Astrocyte of the cerebellum (primary cell): ENCODE results near the gene BTLA.
"Not testable (repeated sequence)": the region's sequence is repeated elsewhere in the genome, so short reads cannot be mapped to it uniquely, and the experiment has no call there.

Source experiments
- DNase-seq: peaks from one replicate; pipeline ENCODE4 v3.0.0-alpha.2; 2011; ENCODE audit warnings: low read depth
- H3K4me3 ChIP-seq: 2 replicates; pipeline ENCODE4 v1.5.1; 2011; ENCODE audit warnings: mild to moderate bottlenecking, low read depth, low read length, moderate library complexity
- in situ Hi-C: cut with HindIII; loops from 2 replicates; pipeline ENCODE4 v1.10.0; 2017; ENCODE audit warnings: low sequenced_read_pairs
- TF ChIP-seq, protein P1 (sequence below): IDR thresholded peaks from 2 replicates; pipeline ENCODE4 v1.5.1; 2012; ENCODE audit warnings: low read length, low read depth, moderate library complexity, mild to moderate bottlenecking; ENCODE audit errors: missing control alignments

The BTLA gene

DNA sequence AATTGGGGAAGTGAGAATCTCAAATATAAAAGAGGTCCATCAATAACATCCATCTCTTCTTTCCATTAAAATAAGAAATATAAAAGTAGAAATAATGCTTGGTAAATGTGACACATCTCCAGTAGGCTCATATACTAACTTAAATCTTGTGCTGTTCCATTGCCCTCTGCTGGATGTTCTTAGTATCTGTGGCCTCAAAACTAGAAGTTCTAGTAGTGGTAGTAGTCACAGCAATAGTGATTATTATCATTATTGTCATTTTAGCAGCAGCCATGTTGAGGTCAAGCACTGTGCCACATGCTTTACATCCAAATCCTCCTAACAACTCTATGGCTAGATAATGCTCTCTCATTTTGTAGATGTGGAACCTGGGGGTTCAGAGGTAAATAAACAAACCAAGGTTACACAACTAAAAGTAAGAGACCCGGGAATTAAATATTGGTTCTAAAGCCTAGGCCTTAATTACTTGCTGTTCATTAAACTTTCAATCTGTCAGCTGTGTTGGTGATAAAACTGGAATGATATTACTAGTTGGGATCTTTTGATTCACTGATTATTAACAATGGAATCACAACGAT is 20.2 kb upstream of the BTLA start:
- H3K4me3 ChIP-seq: no peak overlapping the region
- TF ChIP-seq, protein P1, sequence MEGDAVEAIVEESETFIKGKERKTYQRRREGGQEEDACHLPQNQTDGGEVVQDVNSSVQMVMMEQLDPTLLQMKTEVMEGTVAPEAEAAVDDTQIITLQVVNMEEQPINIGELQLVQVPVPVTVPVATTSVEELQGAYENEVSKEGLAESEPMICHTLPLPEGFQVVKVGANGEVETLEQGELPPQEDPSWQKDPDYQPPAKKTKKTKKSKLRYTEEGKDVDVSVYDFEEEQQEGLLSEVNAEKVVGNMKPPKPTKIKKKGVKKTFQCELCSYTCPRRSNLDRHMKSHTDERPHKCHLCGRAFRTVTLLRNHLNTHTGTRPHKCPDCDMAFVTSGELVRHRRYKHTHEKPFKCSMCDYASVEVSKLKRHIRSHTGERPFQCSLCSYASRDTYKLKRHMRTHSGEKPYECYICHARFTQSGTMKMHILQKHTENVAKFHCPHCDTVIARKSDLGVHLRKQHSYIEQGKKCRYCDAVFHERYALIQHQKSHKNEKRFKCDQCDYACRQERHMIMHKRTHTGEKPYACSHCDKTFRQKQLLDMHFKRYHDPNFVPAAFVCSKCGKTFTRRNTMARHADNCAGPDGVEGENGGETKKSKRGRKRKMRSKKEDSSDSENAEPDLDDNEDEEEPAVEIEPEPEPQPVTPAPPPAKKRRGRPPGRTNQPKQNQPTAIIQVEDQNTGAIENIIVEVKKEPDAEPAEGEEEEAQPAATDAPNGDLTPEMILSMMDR: peak; percentile 70
- DNase-seq: peak; percentile 72
- in situ Hi-C loops: loop anchor here (25.0 kb wide), 1 partner anchor 182 kb away; the partner anchor contains the start of gene CD200

DNA sequence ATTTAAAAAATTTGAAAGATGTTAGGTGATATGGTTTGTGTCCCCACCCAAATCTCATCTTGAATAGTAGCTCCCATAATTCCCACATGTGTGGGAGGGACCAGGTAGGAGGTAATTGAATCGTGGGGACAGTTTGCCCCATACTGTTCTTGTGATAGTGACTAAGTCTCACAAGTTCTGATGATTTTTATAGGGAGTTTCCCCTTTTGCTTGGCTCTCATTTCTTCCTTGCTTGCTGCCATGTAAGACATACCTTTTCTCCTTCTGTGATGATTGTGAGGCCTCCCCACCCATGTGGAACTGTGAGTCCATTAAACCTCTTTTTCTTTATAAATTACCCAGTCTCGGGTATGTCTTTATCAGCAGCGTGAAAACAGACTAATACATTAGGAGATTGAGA is 19.7 kb upstream of the BTLA start:
- in situ Hi-C loops: loop anchor here (25.0 kb wide), 1 partner anchor 182 kb away; the partner anchor contains the start of gene CD200
- not testable (repeated sequence) for H3K4me3 ChIP-seq, DNase-seq

DNA sequence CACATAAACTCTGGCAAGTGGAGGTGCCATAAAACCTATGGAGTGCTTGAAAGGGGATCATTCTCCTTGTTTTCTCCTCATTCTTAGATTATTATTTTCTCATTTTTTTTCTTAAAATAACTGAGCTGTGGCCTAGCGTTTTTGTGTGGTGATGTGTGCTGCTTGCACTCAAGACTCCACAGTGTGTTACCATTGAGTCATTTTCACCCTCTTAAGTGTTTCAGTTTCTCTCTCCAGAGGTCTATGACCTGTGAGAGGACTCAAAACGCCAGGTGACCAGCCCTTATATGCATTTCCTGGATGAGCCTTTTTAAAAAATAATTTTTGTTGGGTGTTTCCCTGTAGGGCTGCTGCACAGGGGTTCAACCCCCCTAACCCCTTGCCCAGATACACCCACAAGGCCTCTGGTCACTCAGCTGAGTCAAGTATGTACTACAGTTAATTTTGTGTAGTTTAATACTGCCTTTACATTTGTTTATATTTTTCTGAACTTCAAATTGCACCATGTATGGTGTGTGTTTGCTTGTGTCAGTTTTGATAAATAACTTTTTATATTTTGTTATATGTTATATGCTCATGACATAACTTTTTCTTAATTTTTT is 15.4 kb upstream of the BTLA start:
- in situ Hi-C loops: loop anchor here (25.0 kb wide), 1 partner anchor 177 kb away; the partner anchor contains the start of gene CD200
- TF ChIP-seq, protein P1: no peak
- H3K4me3 ChIP-seq: no peak overlapping the region
- no peak for DNase-seq

DNA sequence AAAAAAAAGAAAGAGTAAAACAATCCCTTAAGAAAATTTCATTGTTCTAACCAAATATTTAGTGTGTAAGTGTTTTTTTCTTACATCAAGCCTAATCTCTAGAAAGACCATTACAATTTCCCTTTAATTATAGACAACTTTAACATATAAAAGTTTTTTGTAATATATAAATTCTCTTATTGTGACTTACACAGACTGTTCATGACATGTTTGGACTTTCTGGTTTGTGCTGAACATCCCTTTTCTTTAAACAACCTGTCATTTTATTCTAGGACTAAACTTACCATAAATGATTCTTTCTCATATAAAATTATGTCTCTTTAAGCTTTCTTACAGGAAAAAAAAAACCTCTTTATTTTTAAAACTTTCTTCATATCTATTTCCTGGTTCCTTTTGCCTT is 13.0 kb upstream of the BTLA start:
- TF ChIP-seq, protein P1: no peak
- no peak overlapping the region for H3K4me3 ChIP-seq
- in situ Hi-C loops: loop anchor here (25.0 kb wide), 1 partner anchor 175 kb away; the partner anchor contains the start of gene CD200
- DNase-seq: no peak

DNA sequence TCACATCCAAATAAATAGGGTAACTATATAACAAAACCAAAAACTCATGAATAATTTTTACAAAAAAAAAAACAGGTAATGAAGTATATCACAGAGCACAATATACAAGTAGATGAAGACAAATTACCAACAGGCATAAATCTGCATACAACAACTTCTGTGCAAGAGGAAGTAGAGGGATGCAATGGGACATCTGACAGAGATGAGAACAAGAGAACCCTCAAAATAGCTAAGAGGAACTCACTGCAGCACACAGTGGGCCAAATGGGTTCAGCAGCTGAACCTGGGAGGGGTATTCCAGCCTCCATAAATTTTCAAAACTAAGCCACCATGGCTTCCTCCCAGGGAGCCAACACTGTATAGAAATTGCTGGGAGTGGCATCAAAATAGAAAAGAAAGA is 9.6 kb upstream of the BTLA start:
- no peak overlapping the region for H3K4me3 ChIP-seq
- no peak for DNase-seq
- in situ Hi-C loops: loop anchor here (25.0 kb wide), 1 partner anchor 172 kb away; the partner anchor contains the start of gene CD200
- TF ChIP-seq, protein P1: no peak

DNA sequence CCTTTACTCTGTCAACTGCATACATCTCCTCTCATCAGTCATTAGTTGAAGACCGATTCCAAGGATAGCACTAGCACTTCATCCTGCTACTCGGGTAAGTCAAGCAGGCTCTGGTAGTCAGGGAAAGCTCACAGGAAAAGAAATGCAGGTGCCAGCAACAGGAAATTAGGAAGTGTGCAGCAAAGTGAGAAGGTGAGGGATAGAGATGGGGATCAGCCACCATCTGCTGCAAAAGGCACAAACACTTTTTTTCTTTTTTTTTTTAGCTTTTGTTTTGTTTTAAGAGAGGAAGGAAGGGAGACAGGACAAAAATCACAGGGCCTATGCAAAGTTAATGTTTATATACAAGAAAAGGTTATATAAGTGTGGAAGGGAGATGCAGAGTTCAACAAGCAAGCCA is 9.0 kb upstream of the BTLA start:
- no peak for DNase-seq
- H3K4me3 ChIP-seq: no peak overlapping the region
- TF ChIP-seq, protein P1: no peak
- in situ Hi-C loops: loop anchor here (25.0 kb wide), 1 partner anchor 171 kb away; the partner anchor contains the start of gene CD200

DNA sequence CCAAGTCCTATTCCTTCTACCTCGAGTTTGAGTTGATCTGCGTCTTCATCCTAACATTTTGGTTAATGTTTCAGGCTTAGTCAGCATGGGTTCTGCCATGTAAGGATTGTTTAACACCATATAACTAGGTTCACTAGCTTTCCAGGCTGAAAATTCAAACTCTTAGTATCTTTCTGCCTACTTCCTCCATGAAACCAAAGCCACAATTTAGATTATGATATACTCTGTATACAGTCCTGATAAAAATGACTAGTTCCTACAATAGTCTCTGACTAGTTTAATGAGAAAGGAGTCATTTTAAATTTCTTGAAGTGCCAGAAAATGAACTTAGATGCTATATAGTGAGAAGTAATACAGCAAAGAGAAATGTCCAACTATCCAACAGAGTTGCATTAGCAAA is 6.6 kb upstream of the BTLA start:
- TF ChIP-seq, protein P1: no peak
- DNase-seq: no peak
- in situ Hi-C loops: loop anchor here (25.0 kb wide), 1 partner anchor 169 kb away; the partner anchor contains the start of gene CD200
- no peak overlapping the region for H3K4me3 ChIP-seq
